ENCODE data around the gene TCEA2. TPM values are rescaled to one million over a fixed set of nuclear protein-coding genes. Genes with fewer than 3 reads are reported as not detected.

Gene TCEA2
- total RNA-seq, 1 donor from 2014 or later = 15.1 TPM

DNA sequence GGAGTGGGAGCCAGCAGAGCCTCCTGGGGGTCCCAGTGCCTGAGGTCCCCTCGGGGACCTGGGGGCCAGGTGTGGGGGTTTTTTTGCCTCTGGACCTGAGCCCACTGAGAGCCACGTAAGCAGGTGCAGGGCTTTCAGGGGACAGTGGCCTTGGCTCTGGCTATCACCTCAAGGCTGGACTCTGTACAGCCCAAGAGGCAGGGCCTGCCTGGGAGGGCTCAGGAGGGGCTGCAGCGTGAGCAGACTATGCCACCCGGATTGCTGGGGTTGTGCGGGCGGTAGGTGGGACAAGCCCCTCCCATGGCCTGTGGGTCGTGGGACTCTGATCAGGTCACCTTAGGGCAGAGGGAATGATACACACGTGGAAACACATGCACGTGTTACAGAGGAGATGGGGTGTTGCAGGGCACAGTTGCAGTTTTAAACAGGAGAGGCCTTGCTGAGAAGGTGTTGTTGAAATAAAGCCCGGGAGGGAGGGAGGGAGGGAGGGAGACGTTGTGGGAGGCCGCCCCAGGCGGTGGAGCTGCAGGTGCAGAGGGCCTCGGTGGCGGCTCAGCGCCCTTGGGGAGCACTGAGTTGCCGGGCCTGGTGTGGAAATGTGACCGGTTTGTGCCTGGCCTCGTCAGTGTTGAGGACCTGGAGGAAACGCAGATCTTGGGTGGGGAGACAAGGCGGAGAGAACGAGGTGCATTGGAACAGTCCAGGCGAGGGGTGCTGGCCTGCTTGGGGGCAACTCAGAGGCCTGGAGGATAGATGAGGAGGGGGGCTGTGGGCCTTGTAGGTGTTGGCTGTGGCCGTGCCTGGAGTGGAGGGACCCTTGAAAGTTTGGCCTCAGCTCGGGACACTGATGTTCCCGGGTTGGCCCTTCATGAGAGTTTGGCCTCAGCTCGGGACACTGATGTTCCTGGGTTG is 2.3 kb downstream of the TCEA2 start:
- no peak for DNase-seq

- DNase-seq = no peak
Observed at GRCh38 chr20:64065974-64066343, 3.0 kb downstream of the TCEA2 start.

DNA sequence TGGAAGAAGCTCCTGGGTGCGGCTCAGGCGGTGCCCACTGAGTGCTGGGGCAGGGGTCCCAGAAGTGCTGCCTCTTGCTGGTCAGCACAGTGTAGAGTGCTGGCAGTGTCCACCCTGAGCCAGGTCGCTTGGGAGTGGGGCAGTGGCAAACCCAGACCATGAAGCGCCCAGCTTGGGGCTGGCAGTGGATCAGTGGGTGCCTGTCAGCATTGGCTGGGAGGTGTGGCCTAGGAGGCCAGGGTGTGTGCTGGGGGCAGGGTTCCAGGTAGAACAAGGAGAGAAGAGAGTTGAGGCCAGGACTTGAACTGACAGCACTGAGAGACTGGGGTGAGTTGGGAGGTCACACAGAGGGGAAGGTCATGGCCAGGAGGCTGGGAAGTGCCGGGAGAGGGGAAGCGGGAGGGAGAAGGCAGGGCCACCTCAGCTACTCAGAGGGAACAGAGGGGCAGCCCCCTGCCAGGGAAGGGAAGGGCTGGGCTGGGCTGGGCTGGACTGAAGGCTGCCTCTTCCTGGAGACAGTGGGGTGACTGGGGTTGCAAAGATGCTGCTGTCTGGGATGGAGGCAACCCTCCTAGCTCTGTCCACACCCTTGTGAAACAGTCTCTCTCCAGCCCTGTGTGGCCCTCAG is 4.1 kb downstream of the TCEA2 start:
- DNase-seq = no peak

- DNase-seq = no peak
Observed at GRCh38 chr20:64067733-64068307, 4.8 kb downstream of the TCEA2 start.

- DNase-seq = no peak
Observed at GRCh38 chr20:64068386-64069208, 5.6 kb downstream of the TCEA2 start.

DNA sequence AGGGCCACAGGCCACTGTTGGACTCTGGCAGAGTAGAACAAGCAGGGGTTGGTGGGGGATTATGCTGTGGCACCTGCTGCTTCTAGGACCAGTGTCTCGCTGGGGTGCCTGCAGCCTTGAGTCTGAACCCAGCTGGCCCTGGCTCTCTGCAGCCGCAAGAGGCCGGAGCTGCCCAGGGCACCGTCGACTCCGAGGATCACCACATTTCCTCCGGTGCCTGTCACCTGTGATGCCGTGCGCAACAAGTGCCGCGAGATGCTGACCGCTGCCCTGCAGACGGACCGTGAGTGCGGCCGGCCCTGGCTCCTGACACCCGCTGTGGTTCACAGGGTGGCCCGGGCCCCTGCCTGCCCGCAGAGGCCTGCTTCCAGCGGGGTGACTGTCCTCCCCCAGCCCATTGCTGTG is 6.2 kb downstream of the TCEA2 start:
- DNase-seq = no peak

GRCh38 chr20:64069614-64070243 is 6.7 kb downstream of the TCEA2 start:
- no peak for DNase-seq

DNA sequence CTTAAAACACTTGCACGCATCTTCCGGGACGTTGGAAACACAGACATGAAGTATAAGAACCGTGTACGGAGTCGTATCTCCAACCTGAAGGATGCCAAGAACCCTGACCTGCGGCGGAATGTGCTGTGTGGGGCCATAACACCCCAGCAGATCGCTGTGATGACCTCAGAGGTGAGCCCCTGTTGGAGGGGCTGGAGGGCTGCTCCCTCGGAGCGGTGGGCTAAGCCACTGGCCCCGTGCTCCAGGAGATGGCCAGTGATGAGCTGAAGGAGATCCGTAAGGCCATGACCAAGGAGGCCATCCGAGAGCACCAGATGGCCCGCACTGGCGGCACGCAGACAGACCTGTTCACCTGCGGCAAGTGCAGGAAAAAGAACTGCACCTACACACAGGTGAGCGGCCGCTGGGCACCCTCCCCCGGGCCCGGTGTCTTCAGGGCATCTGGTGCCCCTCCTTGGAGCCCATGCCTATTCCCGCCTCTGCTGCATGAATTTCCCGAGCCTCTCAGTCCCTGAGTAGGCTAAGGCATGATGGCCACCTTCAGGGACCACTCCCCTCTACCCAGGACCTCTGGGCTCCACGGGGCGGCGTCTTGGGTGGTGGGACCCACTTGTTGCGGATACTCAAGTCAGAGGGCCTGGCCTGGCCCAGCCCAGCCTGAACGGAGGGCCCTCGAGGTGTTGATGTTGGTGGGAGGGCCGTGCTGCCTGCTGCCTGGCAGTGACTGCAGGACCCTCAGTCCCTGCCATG is 7.4 kb downstream of the TCEA2 start:
- no peak for DNase-seq

- DNase-seq = no peak
Observed at GRCh38 chr20:64071341-64072332, 8.6 kb downstream of the TCEA2 start.

DNA sequence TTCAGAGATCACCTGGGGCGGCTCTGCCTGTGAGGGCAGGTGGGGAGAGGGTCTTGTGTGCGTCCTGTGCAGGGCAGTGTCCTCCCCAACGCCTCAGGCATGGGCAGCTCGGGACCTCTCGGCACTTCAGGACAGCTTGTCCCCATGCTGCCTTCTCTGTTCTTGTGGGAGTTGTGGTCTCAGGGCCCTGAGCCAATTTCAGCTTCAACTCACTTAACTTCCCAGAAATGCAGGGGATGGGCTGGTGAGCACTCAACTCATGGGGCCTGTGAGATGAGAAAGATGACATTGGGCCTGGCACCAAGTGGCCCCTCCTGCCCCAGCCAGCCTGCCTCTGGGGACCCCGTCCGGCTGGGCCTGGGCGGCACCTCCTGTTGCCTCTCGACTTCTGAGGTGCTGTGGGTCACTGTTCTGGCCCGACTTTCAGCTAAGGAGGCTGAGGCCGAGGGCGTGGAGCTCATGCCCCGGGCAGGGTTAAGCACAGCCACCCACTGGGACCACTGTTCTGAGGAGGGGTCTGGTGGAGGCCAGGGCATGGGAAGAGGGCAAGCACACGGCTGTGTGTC is 9.6 kb downstream of the TCEA2 start:
- no peak for DNase-seq

DNA sequence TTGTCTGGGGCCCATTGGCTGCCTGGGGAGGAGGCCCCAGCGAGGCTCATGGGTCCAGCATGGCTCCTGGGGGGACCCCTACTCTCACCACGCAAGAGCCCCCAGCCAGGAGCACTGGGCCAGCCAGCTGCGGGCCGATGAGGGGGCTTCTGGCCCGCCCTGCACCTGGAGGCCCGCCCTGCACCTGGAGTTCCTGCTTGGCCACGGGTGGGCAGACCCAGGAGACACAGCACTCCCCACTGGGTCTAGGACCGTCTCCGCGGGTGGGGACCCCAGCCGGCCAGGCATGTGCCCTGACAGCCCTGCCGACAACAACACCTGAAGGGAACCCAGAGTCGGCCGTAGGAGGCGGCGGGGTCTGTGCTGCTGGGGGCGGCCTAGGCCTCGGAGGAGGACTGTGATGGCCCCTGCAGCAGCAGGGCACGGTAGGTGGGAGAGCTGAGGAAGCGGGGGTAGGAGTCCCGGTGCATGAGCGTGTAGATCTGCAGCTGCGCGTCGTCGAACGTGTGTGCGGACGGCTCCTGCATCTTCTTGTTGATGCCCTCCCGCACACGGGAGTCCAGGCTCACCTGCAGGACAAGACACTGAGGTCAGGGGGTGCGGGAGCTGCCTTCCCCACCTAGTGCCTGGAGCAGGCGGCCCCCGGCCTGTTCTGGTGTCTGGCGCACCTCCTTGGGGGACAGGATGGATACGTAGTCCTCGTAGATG is 10.6 kb downstream of the TCEA2 start:
- DNase-seq = no peak

DNA sequence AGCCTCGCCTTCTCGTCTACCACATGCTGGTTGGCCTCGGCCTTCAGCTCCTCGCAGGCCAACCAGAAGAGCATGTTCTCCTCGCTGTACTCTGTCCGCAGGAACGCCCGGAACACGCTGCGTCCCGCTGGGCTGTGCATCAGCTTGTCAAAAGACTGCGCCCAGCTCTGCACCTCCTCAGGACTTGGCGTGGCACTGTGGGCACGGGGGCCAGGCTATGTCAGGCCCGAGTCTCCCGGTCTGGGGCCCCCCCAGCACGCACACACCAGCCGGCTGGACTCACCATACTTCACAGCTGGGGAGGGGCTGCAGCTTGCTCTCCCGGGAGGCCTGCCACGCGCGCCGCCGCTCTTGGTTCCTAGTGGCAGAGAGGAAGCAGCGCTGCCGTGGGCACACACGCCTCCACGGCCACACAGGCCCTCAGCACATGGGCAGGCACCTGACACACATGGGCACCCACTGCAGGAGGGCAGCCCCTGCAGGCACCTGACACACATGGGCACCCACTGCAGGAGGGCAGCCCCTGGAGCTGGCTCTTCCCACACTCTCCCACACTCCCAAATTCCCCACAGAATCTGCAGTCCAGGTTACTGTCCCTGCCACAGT is 11.3 kb downstream of the TCEA2 start:
- no peak for DNase-seq

- no peak for DNase-seq
Observed at GRCh38 chr20:64074963-64075362, 12.0 kb downstream of the TCEA2 start.

- DNase-seq = no peak
Observed at GRCh38 chr20:64075556-64075955, 12.6 kb downstream of the TCEA2 start.

DNA sequence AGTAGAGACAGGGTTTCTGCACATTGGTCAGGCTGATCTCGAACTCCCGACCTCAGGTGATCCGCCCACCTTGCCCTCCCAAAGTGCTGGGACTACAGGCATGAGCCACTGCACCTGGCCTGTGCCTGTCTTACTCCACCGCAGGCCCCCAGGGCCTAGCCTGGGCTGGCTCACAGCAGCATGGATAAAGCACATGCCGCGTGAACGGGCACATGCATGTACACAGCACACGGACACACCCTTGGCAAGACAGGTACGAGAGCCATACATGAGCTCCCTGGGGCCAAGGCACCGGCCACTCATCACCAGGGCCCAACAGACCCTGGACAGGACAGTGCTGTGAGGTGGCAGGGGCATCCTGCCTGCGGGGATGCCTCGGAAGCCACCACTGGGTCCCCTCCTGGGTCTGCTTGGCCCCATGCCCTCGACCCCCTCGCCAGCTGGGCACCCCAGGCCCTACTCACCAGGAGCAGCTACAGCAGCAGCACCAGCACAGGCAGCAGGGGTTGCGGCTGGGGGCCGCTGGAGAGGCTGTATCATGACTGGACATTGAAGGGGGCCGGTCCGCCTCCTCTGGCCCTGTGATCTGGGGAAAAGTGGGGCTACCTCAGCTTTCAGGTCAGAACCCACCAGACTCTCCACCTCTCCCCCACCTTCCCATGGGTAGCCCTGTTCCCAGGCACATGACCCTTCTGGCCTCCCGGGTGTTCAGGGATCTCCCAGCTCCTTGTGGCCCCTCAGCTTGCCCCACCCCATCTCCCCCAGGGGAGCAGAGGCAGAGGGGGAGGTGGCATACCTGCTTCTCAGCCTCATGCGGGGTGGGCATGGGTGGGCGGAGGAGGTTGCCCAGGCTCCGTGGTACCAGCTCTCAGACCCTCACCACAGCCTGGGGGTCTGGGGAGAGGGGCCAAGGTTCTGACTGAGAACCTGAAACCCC is 13.3 kb downstream of the TCEA2 start:
- no peak for DNase-seq

GRCh38 chr20:64077094-64077493 is 14.1 kb downstream of the TCEA2 start:
- DNase-seq = no peak

DNA sequence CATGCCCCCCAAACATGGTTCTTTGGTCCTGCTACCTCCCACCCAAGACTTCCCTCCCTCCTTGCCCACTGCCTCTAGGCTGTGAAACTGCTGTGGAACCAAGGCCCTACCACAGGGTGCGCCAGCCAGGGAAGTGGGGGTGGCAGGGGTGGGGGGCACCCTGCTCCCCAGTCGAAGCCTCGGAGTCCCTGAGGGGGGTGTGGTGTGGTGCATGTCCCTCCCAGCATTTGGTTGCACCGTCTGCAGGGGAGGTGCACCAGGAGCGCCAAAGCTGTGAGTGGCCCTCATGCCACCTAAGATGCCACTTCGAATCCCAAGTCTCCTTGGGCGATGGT is 14.5 kb downstream of the TCEA2 start:
- no peak for DNase-seq

All from skin of body (tissue), 2 donors.